Left renal pelvis (tissue), 4 donors: ENCODE measurements around the gene SMNDC1. TPM values are rescaled to one million over a fixed set of nuclear protein-coding genes. Genes with fewer than 3 reads are reported as not detected.
"Not testable (repeated sequence)": the region's sequence is repeated elsewhere in the genome, so short reads cannot be mapped to it uniquely, and the experiment has no call there.

ENCODE experiments used
- DNase-seq, 4 donors: peaks; one replicate each; pipeline ENCODE4 v3.0.0-alpha.2; 2013; ENCODE audit warnings: low read depth in 4 of 4, low spot score in 3 of 4
- polyA plus RNA-seq, 4 donors: library from polyadenylated mRNA; unstranded; fragments of 120-200 nt; gene quantifications; one replicate each; pipeline ENCODE4 v1.2.1, GENCODE V29; 2013; ENCODE audit not compliant: insufficient read length in 4 of 4

SMNDC1 gene
- polyA plus RNA-seq, 4 donors, result 41.5 to 56.1 (median 53.8) TPM

GRCh38 chr10:110286841-110287240 lies 17.9 kb downstream of the SMNDC1 start:
- no peak for DNase-seq

- no peak for DNase-seq
Measured at GRCh38 chr10:110285501-110285900, 19.2 kb downstream of the SMNDC1 start.

DNA sequence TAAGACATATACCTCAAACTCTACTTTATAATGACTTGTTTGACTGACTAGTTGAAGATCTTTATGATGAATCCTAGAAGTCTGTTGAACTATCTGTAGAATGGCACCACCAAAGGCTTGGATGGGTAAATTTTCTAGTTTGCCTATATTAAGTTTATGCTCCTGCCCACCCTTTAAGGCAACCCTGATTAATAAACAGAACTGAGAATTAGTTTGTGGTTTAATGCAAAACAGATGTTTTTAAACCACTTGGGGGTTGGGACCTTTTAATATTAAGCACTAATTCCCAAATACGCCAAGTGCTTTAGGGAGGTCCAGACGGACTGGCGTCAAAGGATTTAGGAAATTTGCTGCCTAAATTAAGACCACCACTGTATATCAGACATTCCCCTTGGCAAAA lies 20.5 kb downstream of the SMNDC1 start:
- no peak for DNase-seq

GRCh38 chr10:110279407-110279986 lies 25.2 kb downstream of the SMNDC1 start:
- DNase-seq, result peak in 3 of 4 donors; percentile 42 to 48 (median 45)

DNA sequence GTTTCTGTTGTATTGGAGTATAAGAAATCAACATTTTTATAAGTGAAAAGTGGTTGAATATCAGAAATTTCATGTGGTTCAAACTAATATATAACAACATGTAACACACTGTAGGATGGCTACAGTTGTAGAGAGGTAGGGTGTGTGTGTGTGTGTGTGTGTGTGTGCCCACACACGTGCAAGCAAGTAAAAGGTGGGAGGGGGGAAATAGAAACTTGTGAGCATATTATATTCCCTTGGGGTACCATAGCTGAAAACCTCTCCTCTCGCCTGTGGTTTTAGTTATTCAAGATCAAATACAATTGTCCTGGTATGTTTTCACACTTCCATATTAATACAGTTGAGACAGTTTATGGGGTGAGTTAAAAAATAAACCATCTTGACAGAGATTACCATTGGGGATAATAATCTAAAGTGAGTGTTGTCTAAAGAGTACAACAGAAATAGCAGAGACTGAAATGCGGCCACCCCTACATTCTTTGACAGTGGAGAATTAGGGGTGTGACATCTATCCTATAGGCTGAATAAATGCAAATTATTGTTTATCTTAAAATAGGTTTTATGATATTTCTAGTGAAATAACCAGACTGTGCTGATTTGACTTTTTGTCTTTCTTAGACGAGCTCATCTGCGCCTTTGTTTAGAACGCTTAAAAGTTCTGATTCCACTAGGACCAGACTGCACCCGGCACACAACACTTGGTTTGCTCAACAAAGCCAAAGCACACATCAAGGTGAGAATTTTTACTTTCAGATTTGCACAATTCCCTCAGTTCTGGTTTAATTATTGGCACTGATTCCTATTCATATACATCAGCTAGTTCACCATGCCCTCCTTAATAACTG lies 25.9 kb downstream of the SMNDC1 start:
- DNase-seq, result no peak

- DNase-seq, result no peak
Measured at GRCh38 chr10:110277591-110277990, 27.1 kb downstream of the SMNDC1 start.

DNA sequence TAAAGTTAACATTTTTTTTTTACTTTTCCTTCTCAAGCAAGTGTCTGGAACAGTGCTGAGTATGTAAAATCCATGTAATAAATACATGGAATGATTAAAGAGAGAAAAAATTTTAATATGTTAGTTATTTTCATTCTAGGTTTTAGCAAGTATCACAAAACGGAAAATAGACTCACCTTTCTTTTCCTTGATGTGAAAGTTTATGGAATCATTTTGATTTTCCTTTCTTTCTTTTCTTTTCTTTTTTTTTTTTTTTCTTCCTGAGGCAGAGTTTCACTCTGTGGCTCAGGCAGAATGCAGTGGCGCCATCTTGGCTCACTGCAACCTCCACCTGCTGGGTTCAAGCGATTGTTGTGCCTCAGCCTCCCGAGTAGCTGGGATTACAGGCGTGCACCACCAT lies 28.1 kb downstream of the SMNDC1 start:
- DNase-seq, result no peak

GRCh38 chr10:110275128-110275729 lies 29.5 kb downstream of the SMNDC1 start:
- no peak for DNase-seq

DNA sequence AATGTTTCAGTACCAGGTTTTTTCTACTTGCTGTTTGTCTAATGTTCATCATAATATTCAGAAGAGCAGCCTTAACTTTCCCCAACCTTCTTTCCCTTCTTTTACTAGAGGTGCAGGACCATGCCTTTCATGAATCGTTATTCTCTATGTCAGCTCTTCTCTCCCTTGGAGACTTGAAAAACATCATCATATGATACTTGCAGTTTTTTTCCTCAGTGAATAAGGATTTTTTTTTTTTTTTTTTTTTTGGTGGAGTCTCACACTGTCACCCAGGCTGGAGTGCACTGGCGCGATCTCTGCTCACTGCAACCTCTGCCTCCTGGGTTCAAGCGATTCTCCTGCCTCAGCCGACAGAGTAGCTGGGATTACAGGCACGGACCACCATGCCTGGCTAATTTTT lies 30.1 kb downstream of the SMNDC1 start:
- DNase-seq, result no peak

- DNase-seq, result no peak
Measured at GRCh38 chr10:110274072-110274627, 30.6 kb downstream of the SMNDC1 start.

GRCh38 chr10:110273474-110273873 lies 31.2 kb downstream of the SMNDC1 start:
- no peak for DNase-seq

DNA sequence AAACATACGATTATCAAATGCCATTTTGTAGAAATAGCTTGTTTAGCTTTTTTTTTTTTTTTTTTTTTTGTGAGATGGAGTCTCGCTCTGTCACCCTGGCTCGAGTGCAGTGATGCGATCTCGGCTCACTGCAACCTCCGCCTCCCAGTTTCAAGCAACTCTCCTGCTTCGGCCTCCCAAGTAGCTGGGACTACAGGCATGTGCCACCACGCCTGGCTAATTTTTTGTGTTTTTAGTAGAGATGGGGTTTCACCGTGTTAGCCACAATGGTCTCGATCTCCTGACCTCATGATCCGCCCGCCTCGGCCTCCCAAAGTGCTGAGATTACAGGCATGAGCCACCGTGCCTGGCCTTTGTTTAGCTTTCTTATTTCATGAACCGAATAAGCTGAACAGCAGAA lies 31.7 kb downstream of the SMNDC1 start:
- not testable (repeated sequence) for DNase-seq

GRCh38 chr10:110269374-110270318 lies 35.1 kb downstream of the SMNDC1 start:
- DNase-seq, result no peak

GRCh38 chr10:110268971-110269370 lies 35.7 kb downstream of the SMNDC1 start:
- DNase-seq, result no peak

GRCh38 chr10:110268442-110268841 lies 36.3 kb downstream of the SMNDC1 start:
- no peak for DNase-seq

GRCh38 chr10:110267276-110267675 lies 37.4 kb downstream of the SMNDC1 start:
- no peak for DNase-seq

- DNase-seq, result no peak
Measured at GRCh38 chr10:110265573-110266193, 39.0 kb downstream of the SMNDC1 start.

GRCh38 chr10:110263164-110263563 lies 41.6 kb downstream of the SMNDC1 start:
- DNase-seq, result no peak

DNA sequence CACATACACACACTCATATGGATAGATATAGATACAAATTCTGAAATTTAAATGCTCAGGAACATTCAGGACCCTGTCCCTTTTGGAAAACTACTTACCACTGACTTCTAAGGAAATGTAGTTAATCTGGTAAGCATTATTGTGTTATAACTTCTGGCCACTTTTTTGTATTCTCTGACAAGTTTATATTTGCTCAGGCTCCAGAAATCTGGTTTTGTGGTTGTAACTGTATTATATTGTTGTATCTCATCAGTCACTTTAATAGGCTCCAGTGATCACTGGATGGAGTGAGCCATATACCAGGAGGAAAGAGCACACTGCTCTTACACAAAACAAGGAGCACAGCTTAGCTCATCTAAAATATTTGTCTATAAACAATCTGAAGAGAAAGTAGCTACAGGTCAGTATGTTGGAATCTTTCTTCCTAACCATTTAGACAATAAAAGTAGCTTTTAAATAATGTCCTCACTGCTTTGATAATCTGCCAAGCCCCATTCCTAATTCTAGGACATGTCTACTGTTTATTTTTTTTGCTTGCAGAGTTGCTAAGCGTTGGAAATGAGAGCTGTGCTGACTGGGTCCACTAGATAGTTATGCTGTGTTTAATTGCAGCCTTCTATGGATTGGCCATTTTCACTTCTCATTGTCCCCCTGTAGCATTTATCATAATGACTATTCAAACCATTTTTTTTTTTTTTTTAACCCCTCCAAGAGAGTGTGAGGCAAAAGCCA lies 43.8 kb downstream of the SMNDC1 start:
- no peak for DNase-seq
